HG03442 (cell line): ENCODE data around the gene ACSM6.
A peak's percentile ranks its signal among the peaks of the same experiment; 100 is the strongest.
"Not testable (repeated sequence)": the region's sequence is repeated elsewhere in the genome, so short reads cannot be mapped to it uniquely, and the experiment has no call there.

Source experiments
- ATAC-seq: cut with Tn5 transposase; IDR thresholded peaks from one replicate; pipeline ENCODE4 v1.9.1; 2021; ENCODE audit warnings: mild to moderate bottlenecking, moderate library complexity; ENCODE audit not compliant: unreplicated experiment

Gene ACSM6

GRCh38 chr10:95193944-95194343 lies at the start of gene ACSM6:
TSS of gene ACSM6 (plus strand) at chr10:95194238. CDS start at chr10:95194486, 248 bp downstream.
- ATAC-seq = no peak

GRCh38 chr10:95168694-95169093 lies 25.3 kb upstream of the ACSM6 start:
- ATAC-seq = no peak

- ATAC-seq = no peak
Observed at GRCh38 chr10:95169522-95169921, 24.5 kb upstream of the ACSM6 start.

- no peak for ATAC-seq
Observed at GRCh38 chr10:95170790-95171189, 23.2 kb upstream of the ACSM6 start.

GRCh38 chr10:95171336-95171735 lies 22.7 kb upstream of the ACSM6 start:
- ATAC-seq = no peak

GRCh38 chr10:95172851-95173250 lies 21.2 kb upstream of the ACSM6 start:
- ATAC-seq = no peak

- ATAC-seq = no peak
Observed at GRCh38 chr10:95176101-95176500, 17.9 kb upstream of the ACSM6 start.

- ATAC-seq = no peak
Observed at GRCh38 chr10:95177429-95177828, 16.6 kb upstream of the ACSM6 start.

- no peak for ATAC-seq
Observed at GRCh38 chr10:95178266-95178665, 15.8 kb upstream of the ACSM6 start.

- ATAC-seq = no peak
Observed at GRCh38 chr10:95178797-95179196, 15.2 kb upstream of the ACSM6 start.

GRCh38 chr10:95181726-95182125 lies 12.3 kb upstream of the ACSM6 start:
- ATAC-seq = no peak

GRCh38 chr10:95183271-95184230 lies 10.5 kb upstream of the ACSM6 start:
- peak; percentile 97 for ATAC-seq

- ATAC-seq = no peak
Observed at GRCh38 chr10:95187617-95188016, 6.4 kb upstream of the ACSM6 start.

GRCh38 chr10:95188593-95188992 lies 5.4 kb upstream of the ACSM6 start:
- ATAC-seq = no peak

- ATAC-seq = no peak
Observed at GRCh38 chr10:95196046-95196445, 2.0 kb downstream of the ACSM6 start.

- no peak for ATAC-seq
Observed at GRCh38 chr10:95201736-95202135, 7.7 kb downstream of the ACSM6 start.

GRCh38 chr10:95202865-95203264 lies 8.8 kb downstream of the ACSM6 start:
- ATAC-seq = not testable (repeated sequence)

GRCh38 chr10:95208702-95209391 lies 14.8 kb downstream of the ACSM6 start:
- ATAC-seq = no peak

- ATAC-seq = no peak
Observed at GRCh38 chr10:95209509-95210127, 15.6 kb downstream of the ACSM6 start.

GRCh38 chr10:95211606-95212279 lies 17.7 kb downstream of the ACSM6 start:
- ATAC-seq = no peak

GRCh38 chr10:95214369-95214768 lies 20.3 kb downstream of the ACSM6 start:
- no peak for ATAC-seq
